ENCODE data around the gene SLC20A1.
A peak's percentile ranks its signal among the peaks of the same experiment; 100 is the strongest.

Gene SLC20A1

GRCh38 chr2:112709703-112710102 lies 64.0 kb downstream of the SLC20A1 start:
- no peak for DNase-seq (ENCODE audit: low read depth)
- H3K4me3 ChIP-seq (ENCODE audit: low read depth, low read length), result no peak overlapping the region
- TF ChIP-seq CTCF (conservative IDR thresholded peaks at IDR 0.05; ENCODE audit: low read depth, low read length), result no peak

- no peak for DNase-seq (ENCODE audit: low read depth)
- no peak for TF ChIP-seq CTCF (conservative IDR thresholded peaks at IDR 0.05; ENCODE audit: low read depth, low read length)
These were observed 65.4 kb downstream of the SLC20A1 start for GRCh38 chr2:112710956-112711750.

GRCh38 chr2:112712465-112712864 lies 66.7 kb downstream of the SLC20A1 start:
- no peak for TF ChIP-seq CTCF (conservative IDR thresholded peaks at IDR 0.05; ENCODE audit: low read depth, low read length)
- H3K4me3 ChIP-seq (ENCODE audit: low read depth, low read length), result no peak overlapping the region
- no peak for DNase-seq (ENCODE audit: low read depth)

More at GRCh38 chr2:112710956-112711750, 65.4 kb downstream of the SLC20A1 start:
- no peak overlapping the region for H3K4me3 ChIP-seq (ENCODE audit: low read depth, low read length)

GRCh38 chr2:112712903-112713584 lies 67.3 kb downstream of the SLC20A1 start:
- peak; percentile 61 for DNase-seq (ENCODE audit: low read depth)
- no peak overlapping the region for H3K4me3 ChIP-seq (ENCODE audit: low read depth, low read length)
- TF ChIP-seq CTCF (conservative IDR thresholded peaks at IDR 0.05; ENCODE audit: low read depth, low read length), result no peak

Data from choroid plexus epithelial cell (primary cell).